GM19240 (cell line): Measurements from ENCODE around the gene BACE2.

ENCODE experiments used
- DNase-seq: peaks from one replicate; pipeline ENCODE4 v3.0.0; 2011; ENCODE audit warnings: low spot score; ENCODE audit not compliant: insufficient read length

The BACE2 gene

DNA sequence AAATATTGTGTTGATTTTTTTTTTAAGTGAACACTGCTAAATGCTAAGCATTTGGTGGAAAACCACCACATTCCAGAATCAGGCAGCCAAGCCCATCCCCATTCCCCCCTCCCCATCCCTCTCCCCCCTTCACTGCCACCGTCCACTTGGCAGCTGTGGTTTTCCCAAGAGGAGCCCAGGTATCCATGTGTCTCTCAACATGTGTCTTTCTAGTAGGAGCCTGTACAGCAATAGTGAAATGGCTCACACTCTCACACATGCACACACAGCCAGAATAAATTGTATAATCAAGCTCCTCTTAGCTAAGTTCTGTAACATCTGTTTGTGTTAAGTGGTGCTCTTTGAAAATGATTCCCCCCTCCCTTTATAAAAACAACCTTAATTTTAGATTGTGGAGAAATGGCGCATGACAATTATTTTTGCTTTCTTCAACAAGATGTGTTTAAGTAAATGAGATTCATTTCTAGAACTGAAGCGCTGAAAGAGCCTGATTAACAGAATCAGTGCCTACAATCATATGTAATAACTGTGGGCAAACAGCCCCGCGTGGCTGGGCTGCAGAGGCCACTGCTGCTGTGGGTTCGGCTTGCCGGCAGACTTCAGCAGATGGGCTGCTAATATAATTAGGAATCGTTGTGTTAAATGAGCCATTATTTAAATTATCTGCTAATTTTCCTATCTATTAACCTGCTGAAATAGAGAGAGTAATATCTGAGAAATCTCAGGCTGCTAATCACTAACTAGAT, 43.3 kb downstream of the BACE2 start:
- DNase-seq = no peak

DNA sequence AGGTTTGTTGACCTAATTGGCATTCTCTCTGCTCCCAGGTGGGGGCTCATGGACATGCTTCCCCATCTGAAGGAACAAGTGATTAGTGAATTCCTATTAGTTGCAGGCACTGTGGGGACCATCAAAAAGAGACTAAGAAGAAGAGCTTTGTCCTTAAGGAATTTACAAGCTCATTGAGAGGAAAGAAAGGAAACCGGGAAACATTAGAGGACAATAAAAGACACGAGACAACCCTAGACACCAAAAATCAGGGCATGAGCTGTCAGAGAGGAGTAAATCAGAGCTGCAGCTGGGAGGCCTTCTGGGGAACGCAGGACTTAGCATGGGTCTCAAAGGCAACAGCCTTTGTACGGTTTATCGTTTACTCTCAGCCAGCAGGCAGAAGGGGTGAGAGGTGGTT, 45.1 kb downstream of the BACE2 start:
- no peak for DNase-seq

DNA sequence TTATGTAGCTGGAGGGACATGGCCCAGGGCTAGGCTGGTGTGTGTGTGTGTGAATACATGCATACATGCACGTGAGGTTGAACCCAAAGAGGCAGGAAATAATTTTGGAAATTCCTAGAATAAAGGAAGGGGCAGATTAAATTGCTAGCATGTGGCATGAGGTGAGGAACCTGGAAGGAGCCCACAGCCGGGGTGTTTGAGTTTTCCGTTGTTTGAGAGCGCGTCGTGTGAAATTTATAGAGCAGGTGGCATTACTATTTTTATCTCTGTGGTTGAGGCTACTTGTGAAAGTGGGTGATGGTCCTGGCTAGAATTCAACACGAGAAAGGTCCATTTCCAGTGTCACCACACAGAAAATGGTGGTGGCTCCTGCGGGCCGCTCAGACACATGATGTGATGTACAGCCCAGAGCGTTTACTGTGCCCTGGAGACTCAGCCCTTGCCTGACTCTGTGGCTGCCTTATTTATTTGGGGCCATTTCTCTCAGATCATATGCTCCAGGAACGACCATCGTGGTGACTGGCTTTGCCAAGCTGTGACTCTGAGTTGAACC, 48.0 kb downstream of the BACE2 start:
- no peak for DNase-seq

DNA sequence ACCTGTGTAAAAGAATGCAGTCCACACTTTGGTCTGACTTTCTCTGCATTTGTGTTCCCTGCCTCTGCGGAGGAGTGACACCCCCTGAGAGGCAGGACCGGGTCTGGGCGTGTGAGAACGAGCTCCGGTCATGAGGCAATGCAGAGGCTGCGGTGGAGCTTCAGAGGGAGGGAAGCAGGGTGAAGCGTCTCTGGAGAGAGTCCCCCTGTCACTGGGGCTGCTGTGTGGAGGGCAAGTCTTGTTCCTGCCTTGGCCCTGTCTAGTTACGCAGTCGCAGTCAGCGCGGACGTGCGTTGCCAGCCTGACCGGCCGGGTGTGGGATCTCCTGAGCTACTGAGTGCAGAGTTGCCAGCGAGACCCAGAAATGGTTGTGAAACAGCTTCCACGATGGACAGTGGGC, 48.5 kb downstream of the BACE2 start:
- DNase-seq = no peak

DNA sequence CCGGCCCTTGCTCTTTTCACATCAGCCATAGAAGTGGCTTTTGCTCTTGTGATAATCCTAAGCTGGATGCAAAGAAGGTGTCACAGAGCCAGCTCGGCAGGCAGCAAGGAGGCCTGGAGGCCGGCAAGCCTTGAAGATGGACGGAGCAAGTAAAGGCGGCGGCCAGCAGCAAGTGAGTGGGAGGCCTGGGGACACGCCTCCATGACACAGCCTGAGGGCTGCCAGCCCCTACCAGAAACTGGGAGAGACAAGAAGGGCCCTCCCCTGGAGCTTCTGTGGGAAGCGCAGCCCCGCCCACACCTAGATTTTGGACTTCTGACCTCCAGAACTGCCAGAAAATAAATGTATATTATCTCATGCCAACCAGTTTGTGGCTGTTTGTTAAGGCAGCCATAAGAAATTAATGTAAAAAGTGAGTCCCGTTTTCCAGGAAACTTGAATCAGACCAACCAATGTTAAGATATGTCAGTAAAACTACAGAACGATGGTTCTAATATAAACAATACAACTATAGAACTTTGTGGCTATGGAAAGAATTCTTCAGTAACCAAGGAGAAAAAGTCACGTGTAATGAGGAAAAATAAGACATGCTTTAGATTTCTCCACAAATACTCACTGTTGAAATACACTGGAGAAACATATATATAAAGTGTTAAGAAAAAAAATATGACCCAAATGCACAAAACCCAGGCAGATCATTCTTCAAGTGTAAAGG, 49.9 kb downstream of the BACE2 start:
- no peak for DNase-seq

DNA sequence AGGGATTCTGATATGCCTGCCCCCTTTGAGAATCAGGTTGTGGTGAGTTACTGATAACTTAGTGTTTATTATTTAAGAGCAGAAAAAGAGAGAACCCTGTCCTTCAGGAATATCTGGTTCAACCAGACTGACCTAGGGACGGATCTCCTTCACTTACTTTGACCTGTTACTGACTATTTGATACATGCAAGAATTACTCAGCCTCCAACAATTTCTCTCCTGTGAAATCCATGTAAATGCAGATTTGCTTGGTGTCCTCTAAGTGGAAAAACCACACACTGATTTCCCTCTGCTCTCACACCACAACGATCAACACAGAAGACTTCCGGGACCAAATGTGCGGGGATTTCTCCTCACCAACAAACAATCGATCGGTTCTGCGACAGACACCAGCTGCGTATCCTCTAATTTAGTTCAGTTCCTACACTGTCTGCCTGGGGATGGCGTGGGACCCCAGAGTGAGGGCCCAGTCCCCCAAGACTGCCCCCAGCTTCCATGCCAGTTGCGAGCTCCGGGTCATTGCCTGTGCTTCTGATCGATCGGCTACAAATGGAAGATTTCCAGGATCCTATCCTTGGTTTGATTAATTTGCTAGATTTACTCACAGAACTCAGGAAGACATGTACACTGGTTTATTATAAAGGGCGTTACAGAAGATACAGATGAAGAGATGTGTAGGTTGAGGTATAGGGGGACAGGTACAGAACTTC, 51.7 kb downstream of the BACE2 start:
- no peak for DNase-seq

DNA sequence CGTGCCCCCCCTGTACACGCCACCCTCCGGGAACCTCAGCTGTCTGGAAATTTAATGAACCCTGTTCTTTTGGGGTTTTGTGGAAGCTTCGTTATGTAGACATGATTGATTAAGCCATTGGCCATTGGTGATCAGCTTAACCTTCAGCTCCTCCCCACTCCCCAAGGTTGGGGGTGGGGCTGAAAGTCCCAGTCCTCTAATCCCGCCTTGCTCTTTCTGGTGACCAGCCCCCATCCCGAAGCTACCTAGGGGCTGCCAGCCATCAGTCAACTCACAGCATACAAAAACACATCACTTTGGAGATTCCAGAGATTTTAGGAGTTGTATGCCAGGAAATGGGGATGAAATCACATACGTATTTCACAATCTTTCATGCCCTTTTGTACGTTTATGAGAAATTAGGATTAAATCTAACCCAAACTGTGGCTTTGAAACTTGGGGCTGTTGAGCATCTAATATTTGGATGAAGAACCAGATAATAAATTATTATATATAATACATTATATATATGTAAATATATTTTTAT, 52.3 kb downstream of the BACE2 start:
- DNase-seq = no peak

DNA sequence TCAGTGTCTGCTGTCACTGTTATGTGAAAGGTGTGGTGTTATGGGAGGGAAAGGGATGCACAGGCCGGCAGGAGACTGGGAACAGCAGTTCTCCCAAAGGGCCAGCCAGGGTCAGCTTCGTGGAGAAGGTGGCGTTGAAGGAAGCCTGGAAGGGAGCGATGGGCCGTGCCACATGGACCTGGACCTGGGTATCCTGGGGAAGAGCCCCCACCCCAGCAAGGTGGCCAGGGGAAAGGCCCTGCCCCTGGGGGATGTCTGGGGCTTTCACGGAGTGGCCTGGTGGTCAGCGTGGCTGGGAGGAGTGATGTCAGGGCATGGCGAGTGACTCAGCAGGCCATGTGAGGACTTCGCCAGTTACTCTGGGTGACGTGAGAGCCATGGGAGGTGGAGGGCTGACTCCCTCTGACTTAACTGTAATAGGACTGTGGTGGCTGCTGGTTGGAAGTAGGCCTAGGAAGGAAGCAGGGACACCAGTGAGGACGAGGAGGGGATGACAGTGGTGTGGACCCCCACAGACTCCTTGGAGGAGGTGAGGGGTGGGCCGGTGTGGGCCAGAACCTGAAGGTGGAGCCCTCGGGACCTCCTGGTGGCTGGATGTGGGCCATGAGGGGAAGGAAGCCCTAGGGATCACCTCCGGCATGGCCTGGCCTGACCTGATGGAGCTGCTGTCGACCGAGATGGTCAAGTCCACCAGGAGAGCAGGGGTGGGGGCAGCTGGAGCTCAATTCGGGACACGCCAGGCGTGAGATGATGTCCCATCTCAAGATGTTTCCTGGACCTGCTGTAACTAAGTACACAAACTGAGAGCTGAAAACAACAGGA, 54.5 kb downstream of the BACE2 start:
- DNase-seq = no peak

DNA sequence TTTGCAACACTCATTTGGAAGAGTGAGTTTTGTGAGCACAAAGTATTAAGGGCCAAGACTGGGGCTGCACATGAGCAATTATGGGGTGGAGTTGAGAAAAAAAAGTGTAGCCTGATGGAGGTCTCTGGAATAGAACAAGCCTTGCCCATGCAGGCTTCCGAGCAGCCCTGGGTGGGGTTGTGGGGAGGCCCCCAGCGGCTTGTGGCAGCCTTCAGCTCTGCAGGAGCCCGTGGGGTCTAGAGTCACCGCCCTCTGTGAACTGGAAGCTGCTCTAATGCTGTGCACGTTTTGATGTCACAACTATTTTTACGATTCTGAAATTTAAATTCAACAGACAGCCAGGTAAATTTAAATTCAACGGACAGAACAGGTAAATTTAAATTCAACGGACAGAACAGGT, 58.9 kb downstream of the BACE2 start:
- no peak for DNase-seq

DNA sequence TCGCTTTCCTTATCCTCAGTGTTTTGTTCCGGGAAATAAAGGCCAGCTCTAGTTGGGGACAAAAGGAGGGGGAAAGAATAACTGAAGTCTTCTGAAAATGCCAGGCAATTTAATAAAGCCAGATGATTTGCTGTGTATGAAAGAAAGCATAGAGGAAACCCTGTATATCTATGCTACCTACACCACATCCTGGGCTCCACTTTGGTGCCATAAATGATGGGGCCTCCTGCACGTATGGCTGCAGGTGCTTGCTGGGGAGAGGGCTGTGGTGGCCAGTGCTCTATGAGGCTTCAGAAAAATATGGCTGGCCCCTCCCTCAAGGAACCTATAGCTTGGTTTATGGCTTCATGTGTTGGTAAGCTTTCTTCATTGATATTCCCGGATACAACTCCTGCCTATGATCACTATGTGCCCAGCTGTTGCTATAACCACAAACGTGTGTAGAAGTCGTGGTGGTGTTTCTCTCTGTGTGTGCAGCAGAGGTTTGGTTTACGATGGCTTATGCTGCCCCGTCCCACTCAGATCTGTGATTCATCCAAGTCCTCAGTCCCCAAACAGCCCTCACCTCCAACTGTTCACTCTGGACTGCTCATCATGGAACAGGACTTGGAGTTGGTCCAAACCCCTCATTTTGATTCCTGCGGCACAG, 59.5 kb downstream of the BACE2 start:
- no peak for DNase-seq

DNA sequence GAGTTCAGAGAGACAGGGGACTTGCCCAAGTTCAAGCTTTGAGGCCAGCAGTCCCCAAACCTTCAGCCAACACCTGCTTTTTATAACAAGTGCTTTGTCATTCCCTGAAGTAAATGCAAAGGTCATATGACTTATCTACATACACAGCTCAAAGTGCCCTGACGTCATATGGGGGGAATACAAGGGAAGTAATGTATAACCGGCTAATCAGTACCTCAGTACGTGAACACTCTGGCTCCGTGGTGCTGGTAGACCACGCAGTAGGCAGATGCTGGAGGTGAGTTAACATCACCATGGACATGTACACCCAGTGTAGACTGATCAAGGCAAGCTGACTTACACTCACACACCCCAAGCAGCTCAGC, 60.0 kb downstream of the BACE2 start:
- DNase-seq = no peak

DNA sequence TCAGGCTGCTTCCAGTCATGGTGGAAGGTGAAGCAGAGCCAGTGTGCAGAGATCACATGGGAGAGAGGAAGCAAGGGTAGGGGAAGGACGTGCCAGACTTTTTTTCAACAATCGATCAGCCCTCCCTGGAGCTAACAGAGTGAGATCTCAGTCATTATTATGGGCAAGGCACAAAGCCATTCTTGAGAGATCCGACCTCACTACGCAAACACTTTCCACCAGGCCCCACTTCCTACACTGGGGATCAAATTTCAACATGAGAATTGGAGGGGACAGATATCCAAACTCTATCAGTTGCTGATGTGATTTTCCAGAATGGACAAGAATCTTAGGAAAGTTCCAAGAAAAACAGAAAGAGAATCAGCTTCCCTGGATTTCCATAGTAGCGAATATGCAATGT, 60.5 kb downstream of the BACE2 start:
- DNase-seq = no peak

DNA sequence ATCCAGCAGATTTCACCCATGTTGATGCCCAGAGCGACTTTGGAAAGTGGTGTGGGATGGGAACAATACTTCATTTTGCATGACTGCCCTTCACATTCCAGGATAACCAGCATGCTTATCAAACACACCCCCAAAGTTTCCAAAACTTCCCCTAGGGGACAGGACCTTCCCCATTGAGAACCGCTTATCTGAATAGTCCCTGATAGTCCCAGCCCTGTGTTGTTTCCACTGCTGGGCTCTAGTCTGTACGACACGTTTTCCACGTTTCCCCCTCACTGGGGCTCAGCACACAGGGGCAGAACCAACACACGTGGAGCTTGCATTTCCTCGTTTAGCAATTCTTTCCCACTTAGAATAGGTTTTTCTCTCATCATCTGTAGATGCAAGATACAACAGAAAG, 61.0 kb downstream of the BACE2 start:
- no peak for DNase-seq

DNA sequence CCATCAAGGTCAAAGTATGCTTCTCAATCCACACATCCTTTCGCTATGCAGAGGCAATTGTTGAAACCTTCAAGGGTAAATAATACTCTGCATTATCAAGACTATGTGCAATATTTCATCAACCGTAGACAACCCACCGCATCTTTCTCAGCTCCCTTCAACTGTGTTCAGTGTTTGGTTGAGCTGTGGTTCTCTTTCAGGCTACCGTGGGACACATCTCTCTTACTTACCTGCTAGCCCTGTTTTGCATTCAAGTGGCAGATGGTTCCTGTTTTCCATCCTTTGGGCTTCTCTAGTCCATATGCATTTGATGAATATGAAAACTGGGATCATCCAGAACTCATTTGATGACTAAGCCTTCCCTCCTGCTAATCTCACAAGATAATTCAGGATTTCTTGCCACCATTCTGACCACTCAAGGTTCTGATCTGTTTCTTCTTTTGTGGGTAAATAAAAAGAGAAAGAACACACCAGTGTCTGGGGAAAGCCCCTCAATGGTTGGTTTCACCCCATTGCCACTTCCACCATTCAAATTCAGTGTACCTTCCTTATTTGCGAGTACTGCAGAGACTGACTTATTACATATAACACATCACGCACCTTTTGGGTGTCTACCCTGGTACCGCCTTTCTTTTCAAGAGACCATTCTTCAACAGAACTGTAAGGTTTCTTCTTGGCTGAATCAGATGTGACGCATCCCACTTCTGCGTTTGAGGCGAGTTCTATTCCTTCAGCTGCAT, 61.7 kb downstream of the BACE2 start:
- no peak for DNase-seq

DNA sequence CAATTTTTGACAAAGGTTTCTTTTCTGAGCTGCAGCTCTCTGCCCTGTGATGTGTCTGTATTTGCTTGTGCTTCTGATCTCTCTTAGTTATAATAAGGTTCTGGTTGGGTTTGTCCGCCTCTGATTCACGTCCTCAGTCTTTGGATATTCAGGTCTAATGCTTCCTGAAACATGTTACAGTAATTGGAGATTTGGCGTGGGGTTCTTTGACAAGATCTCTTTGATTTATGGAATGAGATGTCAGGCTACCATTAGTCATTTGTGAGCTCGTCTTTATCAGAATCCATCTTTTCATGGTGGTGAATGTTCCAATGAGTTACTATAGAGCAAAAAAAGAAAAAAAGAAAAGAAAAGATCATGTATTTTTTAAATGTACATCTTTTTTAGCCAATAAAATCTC, 62.5 kb downstream of the BACE2 start:
- no peak for DNase-seq

DNA sequence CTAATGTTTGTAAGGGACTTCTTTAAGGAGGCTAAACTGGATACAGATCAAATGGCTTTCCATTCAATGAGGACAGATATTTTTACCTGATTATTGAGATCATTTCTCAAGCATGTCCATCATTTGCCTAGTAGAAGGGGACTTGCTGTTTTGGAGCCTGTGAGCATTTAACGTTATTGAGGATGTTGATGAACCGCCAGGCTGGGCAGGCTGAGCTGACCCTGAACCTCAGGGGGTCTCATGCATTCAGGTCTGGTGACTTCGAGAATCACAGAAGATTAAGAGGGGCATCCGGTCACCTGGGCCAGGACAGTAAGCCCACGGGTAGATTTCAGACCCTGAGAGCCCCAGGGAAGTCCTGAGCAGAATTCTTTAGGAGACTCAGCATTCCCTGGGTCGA, 63.1 kb downstream of the BACE2 start:
- no peak for DNase-seq

DNA sequence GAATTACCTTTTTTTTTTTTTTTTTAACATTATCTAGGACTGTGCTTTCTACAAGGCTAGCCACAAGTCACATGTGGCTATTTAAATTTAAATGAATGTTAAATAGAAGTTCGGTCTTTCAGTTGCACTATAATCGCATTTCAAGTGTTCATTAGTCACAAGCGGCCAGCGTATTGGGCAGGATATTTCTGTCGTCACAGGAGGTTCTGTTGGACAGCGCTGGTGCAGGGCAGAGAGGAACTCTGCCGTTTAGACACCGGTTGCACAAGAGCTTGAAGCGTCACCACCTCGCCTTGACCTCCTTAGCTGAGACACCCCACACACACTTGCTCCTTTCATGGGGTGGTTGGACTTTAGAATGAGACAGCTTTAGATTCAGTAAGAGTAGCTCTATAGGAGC, 64.1 kb downstream of the BACE2 start:
- DNase-seq = no peak

DNA sequence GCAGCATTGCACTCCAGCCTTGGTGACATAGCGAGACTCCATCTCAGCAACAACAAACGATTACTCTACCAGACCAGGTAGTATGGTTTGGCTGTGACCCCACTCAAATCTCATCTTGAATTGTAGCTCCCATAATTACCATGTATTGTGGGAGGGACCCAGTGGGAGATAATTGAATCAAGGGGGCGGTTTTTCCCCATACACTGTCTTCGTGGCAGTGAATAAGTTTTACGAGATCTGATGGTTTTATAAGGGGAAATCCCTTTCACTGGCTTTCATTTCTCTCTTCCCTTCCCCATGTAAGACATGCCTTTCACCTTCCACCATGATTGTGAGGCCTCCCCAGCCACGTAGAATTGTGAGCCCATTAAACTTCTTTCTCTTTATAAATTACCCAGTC, 66.0 kb downstream of the BACE2 start:
- no peak for DNase-seq

DNA sequence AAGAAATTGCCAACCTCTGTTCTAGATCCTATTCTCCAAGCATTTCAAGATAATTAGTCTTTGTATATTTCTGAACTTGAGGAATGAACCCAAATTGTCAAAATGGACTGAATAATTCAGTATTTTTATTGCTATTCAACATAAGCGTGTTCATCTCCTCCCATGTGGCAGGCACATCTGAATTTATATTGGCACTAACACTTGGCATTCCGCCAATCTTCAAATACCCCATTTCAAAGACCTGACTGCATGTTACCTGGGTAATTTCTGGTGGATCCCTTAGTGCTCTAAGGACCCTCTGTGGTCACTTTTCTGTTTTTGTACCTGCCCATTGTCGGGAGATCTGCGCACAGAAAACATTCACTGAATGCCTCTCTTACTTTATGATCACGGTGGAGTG, 66.6 kb downstream of the BACE2 start:
- no peak for DNase-seq

DNA sequence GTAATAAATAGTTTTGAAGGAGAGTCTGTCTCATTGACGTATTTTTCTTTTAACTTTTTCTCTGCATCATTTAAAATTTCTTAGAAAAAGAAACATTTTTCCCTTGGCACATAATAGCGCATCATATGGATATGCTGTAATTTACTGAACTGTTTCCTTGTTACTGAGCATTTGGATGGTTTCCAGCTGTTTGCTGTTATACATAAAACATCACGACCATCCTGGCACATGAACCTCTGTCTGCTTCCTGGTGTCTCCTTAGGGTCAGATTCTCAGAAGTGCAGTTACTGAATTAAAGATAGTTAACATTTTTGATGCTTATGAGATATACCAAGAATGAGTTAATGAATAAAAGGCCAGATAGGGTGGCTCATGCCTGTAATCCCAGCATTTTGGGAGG, 67.2 kb downstream of the BACE2 start:
- no peak for DNase-seq
